K562 (cell line): Measurements from ENCODE around the gene NRG2. TPM values are rescaled to one million over a fixed set of nuclear protein-coding genes. Genes with fewer than 3 reads are reported as not detected.

Experiments used
- ATAC-seq: fragments of 200-7000 bp; cut with Tn5 transposase; 3 replicates; pipeline ENCODE4 v1.9.1; 2020; ENCODE audit warnings: moderate library complexity
- BruUV-seq: library from RNA; stranded (reverse); fragments of 400-500 nt; replicated peaks from 2 replicates; lab custom pipeline; 2021; lab: Mats Ljungman, UMichigan
- CTCF ChIA-PET: fragments of 300-600 bp; formaldehyde crosslinking; extraction: SDS; loops from one replicate; lab custom pipeline; 2021; ENCODE audit warnings: low intra/inter-chr PET ratio; lab: Yijun Ruan, JAX
- POLR2A ChIA-PET: fragments of 300-600, 350-650 bp; sonication (Branson Sonifier 250); formaldehyde crosslinking; extraction: SDS; loops from one replicate; lab custom pipeline; 2021; ENCODE audit warnings: antibody characterized with exemption, inconsistent platforms; lab: Yijun Ruan, JAX
- DNase-seq, 4 experiments: peaks; one replicate each; pipeline versions ENCODE4 v3.0.0 to v3.0.0-alpha.2; 2011 to 2018; ENCODE audit warnings: low spot score in 3 of 4, mixed read lengths in 3 of 4; ENCODE audit errors: extremely low read depth in 1 of 4
- FAIRE-seq: peaks from 2 replicates; lab custom pipeline; 2011; peaks lifted over from hg19 to GRCh38; lab: Jason Lieb, UNC
- H2AFZ ChIP-seq: 2 replicates; pipeline ENCODE4 v1.6.0; 2011; ENCODE audit warnings: low read depth, low read length, control low read depth, inconsistent platforms
- H3K27ac ChIP-seq: fragments of 200-600 bp; 3 replicates; pipeline ENCODE4 v1.8.0; 2011; ENCODE audit warnings: low read depth, mild to moderate bottlenecking, control low read depth, inconsistent platforms, low read length, moderate library complexity, mixed read lengths; ENCODE audit errors: extremely low read depth
- H3K27me3 ChIP-seq, 2 experiments: fragments of 300-600 bp in 1 of 2; 2 replicates in 1 of 2; 3 replicates in 1 of 2; pipeline versions ENCODE4 v1.6.0 to v1.8.0; 2011; ENCODE audit warnings: inconsistent platforms in 2 of 2, low read length in 2 of 2, mild to moderate bottlenecking in 1 of 2, mixed read lengths in 1 of 2, moderate library complexity in 1 of 2; ENCODE audit not compliant: control insufficient read depth in 2 of 2, insufficient read depth in 2 of 2
- H3K36me3 ChIP-seq: fragments of 300-600 bp; 3 replicates; pipeline ENCODE4 v1.8.0; 2011; ENCODE audit warnings: mild to moderate bottlenecking, low read length, inconsistent platforms; ENCODE audit not compliant: control insufficient read depth, insufficient read depth
- H3K4me1 ChIP-seq, 2 experiments: fragments of 200-600 bp in 1 of 2; replicated peaks in 1 of 2; 2 replicates in 1 of 2; 3 replicates in 1 of 2; pipeline versions ENCODE4 v1.5.1 to v1.8.0; 2011; ENCODE audit warnings: inconsistent platforms in 2 of 2, low read length in 2 of 2, mild to moderate bottlenecking in 1 of 2, mixed read lengths in 1 of 2, moderate library complexity in 1 of 2; ENCODE audit not compliant: control insufficient read depth in 2 of 2, insufficient read depth in 2 of 2
- H3K4me2 ChIP-seq: 2 replicates; pipeline ENCODE4 v1.6.1; 2011; ENCODE audit warnings: low read length, control low read depth, inconsistent platforms, mixed read lengths; ENCODE audit not compliant: insufficient read depth
- H3K4me3 ChIP-seq: fragments of 200-600 bp; sonication (generic), shearing (Covaris generic); 2 replicates; pipeline ENCODE4 v1.5.1; 2016; ENCODE audit warnings: control low read depth, inconsistent platforms
- H3K79me2 ChIP-seq: fragments of 200-600 bp; 3 replicates; pipeline ENCODE4 v1.8.0; 2011; ENCODE audit warnings: low read length, inconsistent platforms; ENCODE audit not compliant: control insufficient read depth, insufficient read depth
- H3K9ac ChIP-seq, 2 experiments: 2 replicates each; pipeline versions ENCODE4 v1.6.0 to v1.6.1; 2011; ENCODE audit warnings: low read depth in 2 of 2, low read length in 2 of 2, control low read depth in 1 of 2, inconsistent platforms in 1 of 2, mild to moderate bottlenecking in 1 of 2, mixed read lengths in 1 of 2; ENCODE audit not compliant: insufficient read depth in 1 of 2
- H3K9me1 ChIP-seq: one replicate; pipeline ENCODE4 v1.6.0; 2011; ENCODE audit warnings: inconsistent platforms, mild to moderate bottlenecking, low read length, moderate library complexity; ENCODE audit not compliant: control insufficient read depth, insufficient read depth
- H3K9me3 ChIP-seq: replicated peaks from 2 replicates; pipeline ENCODE4 v1.5.1; 2011; ENCODE audit warnings: low read depth, low read length, inconsistent platforms; ENCODE audit not compliant: control insufficient read depth, insufficient read depth
- H4K20me1 ChIP-seq: replicated peaks from 2 replicates; pipeline ENCODE4 v1.6.1; 2011; ENCODE audit warnings: low read length, inconsistent platforms, mixed read lengths; ENCODE audit not compliant: control insufficient read depth, insufficient read depth
- CEBPG ChIP-seq, 3 experiments: fragments of 200-800 bp in 1 of 3; sonication (Bioruptor generic) in 1 of 3; sonication (generic) in 1 of 3; formaldehyde crosslinking in 1 of 3; IDR thresholded peaks in 2 of 3; conservative IDR thresholded peaks in 1 of 3; 2 replicates each; pipeline versions ENCODE4 v1.6.1 to v1.8.0; 2016 to 2022; ENCODE audit warnings: missing compliant biosample characterization in 2 of 3, missing genetic modification characterization in 2 of 3, mild to moderate bottlenecking in 1 of 3, missing genetic modification reagents in 1 of 3
- CTBP1 ChIP-seq: fragments of 450-650 bp; IDR thresholded peaks from 2 replicates; pipeline ENCODE4 v1.6.1; 2016; ENCODE audit warnings: borderline replicate concordance
- ETV1 ChIP-seq: fragments of 450-650 bp; conservative IDR thresholded peaks from 2 replicates; pipeline ENCODE4 v1.6.1; 2016; ENCODE audit warnings: missing genetic modification characterization, control low read depth, low read depth, missing compliant biosample characterization
- KHSRP ChIP-seq: fragments of 450-650 bp; IDR thresholded peaks from 2 replicates; pipeline ENCODE4 v1.6.1; 2017
- MYNN ChIP-seq, 2 experiments: sonication (generic); formaldehyde crosslinking in 1 of 2; IDR thresholded peaks; 2 replicates each; pipeline versions ENCODE4 v1.5.0 to v1.6.1; 2016 to 2020; ENCODE audit warnings: antibody characterized with exemption in 1 of 2, missing genetic modification reagents in 1 of 2
- ZBTB8A ChIP-seq: fragments of 450-650 bp; IDR thresholded peaks from 2 replicates; pipeline ENCODE4 v1.6.1; 2018; ENCODE audit warnings: mild to moderate bottlenecking, moderate library complexity; ENCODE audit not compliant: partially characterized antibody
- whole genome bisulfite sequencing: fragments of 100-300 bp; shearing (Covaris generic); methylation state at CpG from one replicate; pipeline ENCODE4 v1.1.6; 2016; ENCODE audit warnings: low coverage, mixed read lengths; ENCODE audit not compliant: insufficient coverage; ENCODE audit errors: missing lambda C conversion rate; 5-methylcytosine and 5-hydroxymethylcytosine counted together
- in situ Hi-C: fragments of 300-500 bp; cut with MboI; formaldehyde crosslinking; loops from 4 replicates; pipeline ENCODE4 v1.15.0; 2018; ENCODE audit warnings: inconsistent platforms, mixed read lengths
- intact Hi-C: fragments of 100-400 bp; cut with micrococcal nuclease; formaldehyde crosslinking; loops from 2 replicates; pipeline ENCODE4 v1.14.2; 2022
- polyA plus RNA-seq, 8 experiments: library from polyadenylated mRNA; depleted of rRNA in 4 of 8; stranded (reverse) in 5 of 8; unstranded in 3 of 8; fragments of >200 nt; fragmentation: Nextera tagmentation in 2 of 8; fragmentation: Illumina TruSeq in 1 of 8; extraction: Ambion mirVana in 2 of 8; extraction: Trizol in 1 of 8; gene quantifications; 2 replicates each; pipeline versions ENCODE4 v1.2.1 to v1.2.3, GENCODE V29; 2011 to 2014; ENCODE audit warnings: inconsistent platforms in 1 of 8, missing spikeins in 1 of 8
- total RNA-seq, 7 experiments: library from RNA; depleted of rRNA in 6 of 7; stranded (reverse); fragments of >200 nt in 6 of 7; fragmentation: Illumina TruSeq in 2 of 7; extraction: Trizol in 2 of 7; gene quantifications; 2 replicates each; pipeline versions ENCODE4 v1.2.1 to v1.2.3, GENCODE V29; 2011 to 2021; ENCODE audit warnings: low replicate concordance in 1 of 7
- TF ChIP-seq, protein P1 (sequence below): IDR thresholded peaks from 3 replicates; pipeline ENCODE4 v1.6.1; 2011; ENCODE audit warnings: borderline replicate concordance, mild to moderate bottlenecking, moderate library complexity; ENCODE audit not compliant: insufficient read length; ENCODE audit errors: extremely low read depth

NRG2 gene
- total and polyA plus RNA-seq, 9 of the 15 experiments (the other 6 are each of a cell fraction or from before 2014, with no cell fraction given), result not detected

DNA sequence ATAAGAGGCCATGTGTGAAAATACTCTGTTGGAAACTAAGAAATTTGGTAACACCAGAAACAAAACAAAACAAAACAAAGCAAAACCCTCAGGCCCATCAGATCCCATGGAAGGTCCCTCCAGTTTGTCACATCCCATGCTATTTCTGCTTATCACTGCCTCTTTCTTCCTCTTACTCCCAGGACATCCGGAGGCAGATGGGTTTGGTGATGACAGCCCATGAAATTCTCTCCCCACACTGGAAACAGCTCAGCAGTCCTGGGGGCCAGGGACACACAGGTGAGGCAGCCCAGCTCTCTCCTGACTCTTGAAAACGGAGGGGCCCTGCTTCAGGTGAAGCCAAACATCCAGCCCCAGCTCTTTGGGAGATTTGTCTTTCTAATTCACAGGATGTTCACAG lies 63.2 kb downstream of the NRG2 start:
- no peak overlapping the region for H3K9ac ChIP-seq
- no peak overlapping the region for H3K4me2 ChIP-seq
- H3K9me3 ChIP-seq, result no peaks in the 10 kb centered on the region
- no peak overlapping the region for H2AFZ ChIP-seq
- in situ Hi-C loops, result no loop called here
- no peak for ATAC-seq
- intact Hi-C loops, result no loop called here
- H3K27me3 ChIP-seq, result peaks cover 5 to 30% of the 10 kb centered on the region in 2 experiments; a peak in 4 of 5 replicates
- H3K27ac ChIP-seq, result no peak overlapping the region
- TF ChIP-seq MYNN (IDR thresholded peaks at IDR 0.05) (no peak), MYNN (CRISPR knock-in tag; IDR thresholded peaks at IDR 0.05) (no peak), CEBPG (CRISPR knock-in tag; IDR thresholded peaks at IDR 0.05) (no peak), CEBPG (tag; conservative IDR thresholded peaks at IDR 0.05 in 1 of 2, IDR thresholded peaks at IDR 0.05 in 1 of 2) (peak in 1 of 2 experiments; percentile 75; a peak in 2 of 4 replicates), CTBP1 (peak; percentile 63), ZBTB8A (no peak), KHSRP (no peak), ETV1 (peak; percentile 85)
- TF ChIP-seq, protein P1, sequence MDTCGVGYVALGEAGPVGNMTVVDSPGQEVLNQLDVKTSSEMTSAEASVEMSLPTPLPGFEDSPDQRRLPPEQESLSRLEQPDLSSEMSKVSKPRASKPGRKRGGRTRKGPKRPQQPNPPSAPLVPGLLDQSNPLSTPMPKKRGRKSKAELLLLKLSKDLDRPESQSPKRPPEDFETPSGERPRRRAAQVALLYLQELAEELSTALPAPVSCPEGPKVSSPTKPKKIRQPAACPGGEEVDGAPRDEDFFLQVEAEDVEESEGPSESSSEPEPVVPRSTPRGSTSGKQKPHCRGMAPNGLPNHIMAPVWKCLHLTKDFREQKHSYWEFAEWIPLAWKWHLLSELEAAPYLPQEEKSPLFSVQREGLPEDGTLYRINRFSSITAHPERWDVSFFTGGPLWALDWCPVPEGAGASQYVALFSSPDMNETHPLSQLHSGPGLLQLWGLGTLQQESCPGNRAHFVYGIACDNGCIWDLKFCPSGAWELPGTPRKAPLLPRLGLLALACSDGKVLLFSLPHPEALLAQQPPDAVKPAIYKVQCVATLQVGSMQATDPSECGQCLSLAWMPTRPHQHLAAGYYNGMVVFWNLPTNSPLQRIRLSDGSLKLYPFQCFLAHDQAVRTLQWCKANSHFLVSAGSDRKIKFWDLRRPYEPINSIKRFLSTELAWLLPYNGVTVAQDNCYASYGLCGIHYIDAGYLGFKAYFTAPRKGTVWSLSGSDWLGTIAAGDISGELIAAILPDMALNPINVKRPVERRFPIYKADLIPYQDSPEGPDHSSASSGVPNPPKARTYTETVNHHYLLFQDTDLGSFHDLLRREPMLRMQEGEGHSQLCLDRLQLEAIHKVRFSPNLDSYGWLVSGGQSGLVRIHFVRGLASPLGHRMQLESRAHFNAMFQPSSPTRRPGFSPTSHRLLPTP, result no peak
- H3K4me3 ChIP-seq, result no peak overlapping the region
- WGBS, result 0% methylated on average over 2 of the region's 2 CpGs
- H4K20me1 ChIP-seq, result no peaks in the 10 kb centered on the region
- no peak for FAIRE-seq
- ChIA-PET CTCF (no interaction called here), POLR2A (interaction anchor here (1.0 kb wide), 1 partner anchor 11 kb away, joined by 3 read pairs; no protein-coding TSS in a partner anchor)
- DNase-seq, result no peak
- no peaks in the 10 kb centered on the region for H3K79me2 ChIP-seq
- H3K36me3 ChIP-seq, result no peaks in the 10 kb centered on the region
- no TSS peak for BruUV-seq
- peaks cover 0 to under 1% of the 10 kb centered on the region in 2 experiments; a peak in 1 of 5 replicates for H3K4me1 ChIP-seq
- no peaks in the 10 kb centered on the region for H3K9me1 ChIP-seq
